HG03460 (cell line): ENCODE measurements around the gene BAZ1B.
A peak's percentile ranks its signal among the peaks of the same experiment; 100 is the strongest.
"Not testable (repeated sequence)": the region's sequence is repeated elsewhere in the genome, so short reads cannot be mapped to it uniquely, and the experiment has no call there.

Source experiments
- ATAC-seq: cut with Tn5 transposase; IDR thresholded peaks from one replicate; pipeline ENCODE4 v1.9.1; 2021; ENCODE audit not compliant: unreplicated experiment

BAZ1B gene, protein sequence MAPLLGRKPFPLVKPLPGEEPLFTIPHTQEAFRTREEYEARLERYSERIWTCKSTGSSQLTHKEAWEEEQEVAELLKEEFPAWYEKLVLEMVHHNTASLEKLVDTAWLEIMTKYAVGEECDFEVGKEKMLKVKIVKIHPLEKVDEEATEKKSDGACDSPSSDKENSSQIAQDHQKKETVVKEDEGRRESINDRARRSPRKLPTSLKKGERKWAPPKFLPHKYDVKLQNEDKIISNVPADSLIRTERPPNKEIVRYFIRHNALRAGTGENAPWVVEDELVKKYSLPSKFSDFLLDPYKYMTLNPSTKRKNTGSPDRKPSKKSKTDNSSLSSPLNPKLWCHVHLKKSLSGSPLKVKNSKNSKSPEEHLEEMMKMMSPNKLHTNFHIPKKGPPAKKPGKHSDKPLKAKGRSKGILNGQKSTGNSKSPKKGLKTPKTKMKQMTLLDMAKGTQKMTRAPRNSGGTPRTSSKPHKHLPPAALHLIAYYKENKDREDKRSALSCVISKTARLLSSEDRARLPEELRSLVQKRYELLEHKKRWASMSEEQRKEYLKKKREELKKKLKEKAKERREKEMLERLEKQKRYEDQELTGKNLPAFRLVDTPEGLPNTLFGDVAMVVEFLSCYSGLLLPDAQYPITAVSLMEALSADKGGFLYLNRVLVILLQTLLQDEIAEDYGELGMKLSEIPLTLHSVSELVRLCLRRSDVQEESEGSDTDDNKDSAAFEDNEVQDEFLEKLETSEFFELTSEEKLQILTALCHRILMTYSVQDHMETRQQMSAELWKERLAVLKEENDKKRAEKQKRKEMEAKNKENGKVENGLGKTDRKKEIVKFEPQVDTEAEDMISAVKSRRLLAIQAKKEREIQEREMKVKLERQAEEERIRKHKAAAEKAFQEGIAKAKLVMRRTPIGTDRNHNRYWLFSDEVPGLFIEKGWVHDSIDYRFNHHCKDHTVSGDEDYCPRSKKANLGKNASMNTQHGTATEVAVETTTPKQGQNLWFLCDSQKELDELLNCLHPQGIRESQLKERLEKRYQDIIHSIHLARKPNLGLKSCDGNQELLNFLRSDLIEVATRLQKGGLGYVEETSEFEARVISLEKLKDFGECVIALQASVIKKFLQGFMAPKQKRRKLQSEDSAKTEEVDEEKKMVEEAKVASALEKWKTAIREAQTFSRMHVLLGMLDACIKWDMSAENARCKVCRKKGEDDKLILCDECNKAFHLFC (N-terminal part only)

GRCh38 chr7:73522105-73522872 is at the start of gene BAZ1B:
Gene BAZ1B, minus strand, starts transcription at chr7:73522293. Its CDS starts 360 bp downstream, at chr7:73521933.
- ATAC-seq, result peak; percentile 85

DNA sequence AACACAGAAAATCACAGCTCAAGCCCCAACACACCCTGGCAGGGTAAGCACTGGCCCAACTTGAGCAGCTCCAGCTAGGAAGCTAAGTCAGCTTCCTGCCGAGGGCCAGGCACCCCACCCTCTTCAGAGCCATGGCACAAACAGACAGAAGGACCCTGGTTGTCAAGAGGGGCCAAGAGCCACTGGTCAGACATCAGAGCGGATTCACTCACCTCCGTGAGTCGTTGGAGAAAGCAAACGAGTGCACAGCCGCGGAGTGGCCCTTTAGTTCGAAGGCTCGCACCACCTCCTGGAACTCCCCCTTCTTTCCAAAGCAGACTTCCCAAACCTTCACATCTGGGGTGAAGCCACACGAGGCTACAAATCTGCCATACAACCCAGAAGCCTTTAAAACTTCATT is 48.9 kb upstream of the BAZ1B start:
- no peak for ATAC-seq

DNA sequence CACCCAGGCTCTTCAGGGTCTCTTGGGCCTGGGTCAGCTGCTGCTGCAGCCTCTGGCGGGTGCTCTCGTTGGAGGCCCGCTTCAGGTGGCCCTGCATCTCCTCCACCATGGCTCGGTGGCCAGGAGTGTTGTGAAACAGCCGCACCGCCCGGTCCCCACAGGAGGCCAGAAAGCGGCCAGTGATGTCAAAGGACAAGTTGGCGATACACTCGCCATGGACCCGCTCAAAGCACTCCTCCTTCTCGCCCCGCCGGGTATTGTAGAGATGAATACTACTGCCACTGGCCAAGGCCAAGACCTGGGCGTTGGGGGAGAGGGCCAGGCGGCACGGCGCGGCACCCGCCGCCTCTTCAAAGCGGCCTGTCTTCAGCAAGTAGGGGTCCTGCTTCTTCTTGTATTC is 48.4 kb upstream of the BAZ1B start:
- ATAC-seq, result no peak

- no peak for ATAC-seq
Observed at GRCh38 chr7:73569042-73569608, 47.0 kb upstream of the BAZ1B start.

DNA sequence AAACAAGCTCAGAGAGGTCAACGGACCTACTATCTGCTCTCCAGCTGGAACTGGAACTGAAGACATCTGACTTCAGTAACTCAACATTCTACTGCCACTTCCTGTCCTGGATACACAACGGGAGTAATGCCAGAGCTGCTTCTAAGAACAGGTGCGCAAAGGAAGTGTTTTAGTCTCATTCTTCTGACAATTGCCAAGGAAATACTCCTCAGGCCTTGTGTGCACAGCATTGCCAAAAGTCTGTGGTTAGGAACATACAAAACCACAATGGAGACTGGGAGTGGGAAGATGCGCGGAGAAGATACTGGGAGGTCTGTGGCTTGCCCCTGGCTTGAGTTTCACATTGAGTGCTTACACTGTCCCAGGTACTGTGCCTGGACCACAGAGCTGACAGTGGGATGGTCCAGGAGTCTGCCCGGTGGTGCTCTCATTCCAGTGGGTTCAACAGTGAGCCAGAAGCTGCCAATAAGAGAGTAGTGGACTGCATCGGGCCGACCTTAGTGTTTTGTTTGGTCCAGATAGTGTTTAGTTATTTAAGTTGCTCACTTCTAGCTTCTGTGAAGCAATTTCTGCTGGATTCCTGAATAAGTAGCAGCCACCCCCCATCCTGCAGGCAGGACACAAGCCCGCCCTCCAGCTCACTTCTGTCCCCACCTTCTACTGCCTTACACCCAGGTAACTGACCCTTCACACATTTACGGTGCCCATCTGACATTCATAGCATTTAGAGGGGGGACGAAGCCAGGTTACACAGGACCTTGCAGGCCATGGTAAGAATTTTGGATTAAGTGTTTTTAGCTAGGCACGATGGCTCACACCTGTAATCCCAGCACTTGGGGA is 46.0 kb upstream of the BAZ1B start:
- ATAC-seq, result no peak

- no peak for ATAC-seq
Observed at GRCh38 chr7:73567140-73567539, 45.0 kb upstream of the BAZ1B start.

DNA sequence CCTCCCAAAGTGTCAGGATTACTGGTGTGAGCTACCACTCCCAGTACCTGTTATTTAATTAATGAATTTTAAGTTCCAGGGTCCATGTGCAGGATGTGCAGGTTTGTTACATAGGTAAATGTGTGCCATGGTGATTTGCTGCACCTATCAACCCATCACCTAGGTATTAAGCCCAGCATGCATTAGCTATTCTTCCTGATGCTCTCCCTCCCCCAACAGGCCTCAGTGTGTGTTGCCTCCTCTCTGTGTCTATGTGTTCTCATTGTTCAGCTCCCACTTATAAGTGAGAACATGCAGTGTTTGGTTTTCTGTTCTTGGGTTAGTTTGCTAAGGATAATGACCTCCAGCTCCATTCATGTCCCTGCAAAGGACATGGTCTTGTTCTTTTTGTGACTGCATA is 44.3 kb upstream of the BAZ1B start:
- not testable (repeated sequence) for ATAC-seq

DNA sequence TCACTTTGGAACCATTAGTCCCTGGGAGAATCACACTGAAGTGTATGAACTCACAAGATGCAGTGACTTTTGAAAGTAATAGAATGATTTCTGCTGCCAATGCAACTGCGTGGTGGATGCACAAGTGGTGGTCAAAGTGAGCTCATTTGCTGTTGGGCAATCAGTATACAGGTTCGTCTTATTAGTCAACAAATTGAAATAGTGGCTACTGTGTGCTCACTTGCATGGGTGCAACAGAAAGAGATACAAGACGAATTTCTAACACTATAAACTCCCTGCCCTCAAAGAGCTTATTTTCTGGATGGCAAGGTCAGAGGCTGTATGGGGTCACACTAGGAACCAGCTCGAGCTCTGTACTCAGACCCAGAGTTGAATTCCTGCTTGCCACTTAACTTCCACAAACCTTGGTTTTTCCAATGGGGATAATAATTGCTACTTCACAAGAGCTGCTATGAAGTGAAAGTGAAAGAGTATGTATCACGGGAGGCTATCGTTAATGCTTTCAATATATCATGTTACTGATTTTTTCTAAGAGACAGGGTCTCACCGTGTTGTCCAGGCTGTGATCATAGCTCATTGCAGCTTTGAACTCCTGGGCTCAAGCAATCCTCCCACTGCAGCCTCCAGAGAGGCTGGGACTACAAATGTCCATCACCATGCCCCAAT is 43.7 kb upstream of the BAZ1B start:
- no peak for ATAC-seq

DNA sequence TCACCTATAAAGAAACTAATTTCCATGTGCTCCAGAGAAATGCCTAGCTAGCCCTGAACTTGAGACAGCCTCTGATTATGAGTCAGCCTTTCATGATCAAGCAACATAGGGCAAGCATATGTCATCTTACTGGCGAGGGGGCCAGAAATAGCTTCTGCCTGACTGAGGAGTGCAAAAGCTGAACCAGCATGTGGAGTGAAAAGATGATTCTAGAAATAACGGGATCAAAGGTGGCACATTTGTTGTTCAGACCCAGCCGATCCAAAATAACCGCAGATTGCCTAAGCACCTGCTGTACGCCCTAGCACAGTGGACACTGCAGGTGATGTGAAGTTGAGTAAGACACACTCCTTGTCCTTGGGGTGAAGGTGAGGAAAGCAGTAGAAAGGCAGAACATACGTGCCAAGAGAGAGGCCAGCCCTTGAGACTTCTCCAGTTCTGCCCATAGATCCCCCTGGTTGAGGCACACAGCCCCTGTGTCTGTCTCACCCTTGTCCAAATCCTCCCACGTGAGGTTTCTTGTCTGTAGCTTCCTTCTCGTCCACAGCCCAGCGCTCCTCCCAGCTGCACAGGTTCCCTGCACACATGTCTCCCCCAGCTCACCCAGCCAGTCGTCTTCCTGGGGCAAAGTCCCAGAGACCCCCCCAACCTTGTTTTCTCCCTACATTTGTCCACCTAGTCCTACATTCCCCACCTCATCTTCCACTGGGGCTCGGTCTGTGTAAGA is 38.2 kb upstream of the BAZ1B start:
- no peak for ATAC-seq

DNA sequence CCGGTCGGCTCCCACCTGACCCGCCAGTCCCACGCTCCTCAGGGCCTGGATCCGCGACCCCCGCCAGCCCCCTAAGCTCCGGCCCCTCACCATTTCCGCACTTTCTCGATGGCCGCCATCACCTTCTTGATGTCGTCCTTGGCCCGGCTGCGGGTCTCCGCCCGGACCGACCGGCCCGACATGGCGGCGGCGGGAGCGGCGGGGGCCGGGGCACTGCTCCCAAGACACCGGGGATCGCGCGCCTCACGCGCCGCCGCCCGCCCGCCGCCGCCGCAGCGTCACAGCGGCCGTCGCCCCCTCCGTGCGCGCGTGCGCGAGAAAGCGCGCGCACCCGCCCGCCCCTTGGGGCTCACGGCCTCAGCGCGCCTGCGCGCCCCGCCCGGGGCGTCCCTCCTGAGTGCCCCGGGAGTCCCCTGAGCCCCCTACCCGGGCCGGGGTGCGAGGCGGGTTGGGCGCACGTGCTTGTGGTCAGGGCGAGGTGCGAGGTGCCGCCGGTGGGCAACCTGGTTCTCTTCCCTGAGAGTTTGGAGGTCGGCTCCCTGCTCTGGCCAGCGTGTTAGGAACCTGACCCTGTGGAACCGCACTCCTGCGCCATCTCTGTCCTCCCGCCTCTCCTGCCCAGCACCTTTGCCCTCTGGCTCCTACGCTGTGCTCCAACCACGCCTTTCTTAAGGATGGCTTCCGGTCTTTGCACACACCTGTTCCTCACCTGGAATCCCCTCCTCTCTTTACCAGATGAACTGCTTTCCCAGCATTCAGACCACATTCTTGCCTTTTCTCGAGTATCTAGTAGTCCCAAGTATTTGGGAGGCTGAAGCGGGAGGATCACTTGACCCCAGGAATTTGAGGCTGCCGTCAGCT is 35.5 kb upstream of the BAZ1B start, which contains the start of gene BCL7B:
Gene BCL7B (minus strand): TSS at position 294 of the 861 bp plus-strand sequence. CDS start 112 bp downstream, at position 182.
- ATAC-seq, result peak; percentile 44

DNA sequence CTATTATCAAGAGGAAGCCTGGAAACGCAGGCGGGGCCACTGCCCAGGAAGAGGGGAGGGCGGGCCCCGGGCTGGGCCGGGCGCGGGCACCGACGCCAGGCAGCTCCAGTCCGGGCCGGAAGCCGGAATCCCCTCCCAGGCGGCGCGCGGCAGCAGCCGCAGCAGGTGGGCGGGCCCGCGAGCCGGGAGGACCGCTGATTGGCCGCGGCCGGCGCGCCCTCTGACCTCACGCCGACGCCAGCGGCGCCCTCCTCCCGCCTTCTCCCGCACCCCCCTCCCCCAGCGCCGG is 35.0 kb upstream of the BAZ1B start:
- peak; percentile 84 for ATAC-seq

GRCh38 chr7:73556208-73557107 is 34.4 kb upstream of the BAZ1B start:
- no peak for ATAC-seq

GRCh38 chr7:73555411-73555982 is 33.4 kb upstream of the BAZ1B start:
- no peak for ATAC-seq

DNA sequence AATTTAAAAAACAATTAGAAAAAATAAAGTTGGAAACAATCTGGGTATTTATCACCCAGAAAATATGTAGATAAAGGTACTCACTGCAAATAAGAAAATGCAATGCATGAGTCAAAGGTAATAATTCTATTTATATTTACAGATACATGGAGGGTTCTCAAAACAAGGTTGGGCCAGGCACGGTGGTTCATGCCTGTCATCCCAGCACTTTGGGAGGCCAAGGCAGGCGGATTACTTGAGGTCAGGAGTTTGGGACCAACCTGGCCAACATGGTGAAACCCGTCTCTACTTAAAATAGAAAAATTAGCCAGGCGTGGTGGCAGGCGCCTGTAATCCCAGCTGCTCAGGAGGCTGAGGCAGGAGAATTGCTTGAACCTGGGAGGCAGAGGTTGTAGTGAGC is 28.0 kb upstream of the BAZ1B start:
- ATAC-seq, result not testable (repeated sequence)

DNA sequence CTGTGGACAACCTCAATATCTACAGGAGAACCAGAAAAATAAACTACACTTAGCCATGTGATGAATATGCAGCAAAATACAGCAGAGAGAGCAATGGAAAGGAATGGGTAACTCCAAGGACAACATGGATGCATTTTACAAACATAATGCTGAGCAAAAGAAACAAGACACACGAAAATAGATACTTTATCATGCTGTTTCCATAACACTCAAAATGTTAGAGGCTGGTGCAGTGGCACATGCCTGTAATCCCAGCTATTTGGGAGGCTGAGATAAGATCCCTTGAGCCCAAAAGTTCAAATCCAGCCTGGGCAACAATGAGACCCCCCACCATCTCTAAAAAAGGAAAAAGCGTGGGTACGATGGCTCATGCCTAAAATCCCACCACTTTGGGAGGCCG is 27.1 kb upstream of the BAZ1B start:
- no peak for ATAC-seq

GRCh38 chr7:73547841-73548240 is 25.7 kb upstream of the BAZ1B start:
- no peak for ATAC-seq
